ENCODE data around the gene SLC66A2. TPM values are rescaled to one million over a fixed set of nuclear protein-coding genes. Genes with fewer than 3 reads are reported as not detected.

SLC66A2 gene
- total RNA-seq, 1 donor from 2014 or later, result 48.1 TPM

DNA sequence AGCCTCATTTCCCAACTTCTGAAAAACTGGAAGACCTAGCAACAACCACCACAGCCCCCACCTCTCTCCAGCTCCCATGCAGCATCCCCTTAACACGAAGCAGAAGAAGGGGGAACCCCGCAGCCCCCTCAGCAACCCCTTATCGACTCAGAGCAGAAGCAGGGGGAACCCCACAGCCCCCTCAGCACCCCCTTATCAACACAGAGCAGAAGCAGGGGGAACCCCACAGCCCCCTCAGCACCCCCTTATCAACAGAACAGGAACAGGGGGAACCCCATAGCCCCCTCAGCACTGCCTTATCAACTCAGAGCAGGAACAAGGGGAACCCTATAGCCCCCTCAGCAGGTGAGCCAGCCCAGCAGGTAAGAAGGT lies 6.7 kb downstream of the SLC66A2 start:
- no peaks in the 10 kb centered on the region for H3K9me3 Mint-ChIP-seq
- H3K27me3 Mint-ChIP-seq (ENCODE audit: low read depth), result no peaks in the 10 kb centered on the region
- peak overlapping the region; percentile 63 for H3K27ac Mint-ChIP-seq
- peaks cover 27% of the 10 kb centered on the region for H3K4me1 Mint-ChIP-seq (ENCODE audit: low read depth)
- H3K4me3 Mint-ChIP-seq (ENCODE audit: low read depth), result peak overlapping the region; percentile 5
- intact Hi-C loops (cut with micrococcal nuclease), result loop anchor here (1.0 kb wide), 1 partner anchor 39 kb away; no protein-coding TSS in a partner anchor
- no peak for DNase-seq (ENCODE audit: low spot score)
- H3K36me3 Mint-ChIP-seq (ENCODE audit: low read depth), result peaks cover 48% of the 10 kb centered on the region

DNA sequence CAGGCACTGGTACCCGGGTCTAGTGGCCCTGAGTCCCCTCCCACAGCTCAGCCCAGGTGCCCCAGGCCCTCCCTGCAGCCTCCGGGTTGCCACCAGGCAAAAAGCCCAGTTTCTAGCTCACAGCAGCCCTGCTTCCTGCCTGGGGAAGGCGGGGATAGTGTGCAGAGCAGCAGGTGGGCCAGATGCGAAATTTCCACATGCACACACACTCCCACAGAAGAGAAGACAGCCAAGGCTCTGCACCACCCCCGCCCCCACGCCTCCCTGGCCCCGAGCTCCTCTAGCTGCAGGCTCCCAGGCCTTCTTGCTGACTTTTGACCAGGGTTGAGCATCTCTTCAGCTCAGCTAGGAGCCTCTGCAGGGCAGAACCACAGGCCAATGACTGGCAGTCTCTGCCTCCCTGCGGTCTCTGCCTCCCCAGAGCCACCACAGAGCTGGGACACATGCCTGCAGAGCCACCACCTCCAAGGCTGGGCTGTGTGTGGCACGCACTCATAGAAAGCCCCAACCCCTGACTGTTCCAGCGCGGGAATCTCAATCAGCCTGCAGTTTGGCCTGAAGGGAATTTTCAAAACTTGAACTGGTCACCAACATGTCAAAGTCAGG lies 7.2 kb downstream of the SLC66A2 start:
- no peak for DNase-seq (ENCODE audit: low spot score)
- intact Hi-C loops (cut with micrococcal nuclease), result loop anchor here (1.0 kb wide), 1 partner anchor 39 kb away; no protein-coding TSS in a partner anchor
- Mint-ChIP-seq H3K4me3 (ENCODE audit: low read depth) (peak overlapping the region; percentile 5), H3K27me3 (ENCODE audit: low read depth) (no peaks in the 10 kb centered on the region), H3K36me3 (ENCODE audit: low read depth) (peaks cover 48% of the 10 kb centered on the region), H3K27ac (peak overlapping the region; percentile 63), H3K9me3 (no peaks in the 10 kb centered on the region), H3K4me1 (ENCODE audit: low read depth) (peaks cover 24% of the 10 kb centered on the region)

DNA sequence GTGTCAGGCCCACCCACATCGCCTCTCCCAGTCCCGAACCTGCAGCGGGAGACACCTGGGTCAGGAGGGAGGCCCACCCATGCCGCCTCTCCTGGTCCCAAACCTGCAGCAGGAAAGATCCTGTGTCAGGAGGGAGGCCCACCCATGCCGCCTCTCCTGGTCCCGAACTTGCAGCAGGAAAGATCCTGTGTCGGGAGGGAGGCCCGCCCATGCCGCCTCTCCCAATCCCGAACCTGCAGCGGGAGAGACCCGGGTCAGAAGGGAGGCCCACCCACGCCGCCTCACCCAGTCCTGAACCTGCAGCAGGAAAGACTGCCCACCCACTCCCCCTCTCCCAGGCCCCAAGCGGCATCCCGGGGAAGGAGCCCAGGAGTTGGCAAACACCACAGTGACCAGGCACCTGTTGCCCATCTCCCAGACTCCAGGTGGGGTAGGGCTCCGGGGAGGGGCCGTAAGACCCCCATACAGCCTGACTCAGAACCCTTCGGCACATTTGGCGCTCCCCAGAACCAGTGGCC lies 7.8 kb downstream of the SLC66A2 start:
- H3K36me3 Mint-ChIP-seq (ENCODE audit: low read depth), result peaks cover 47% of the 10 kb centered on the region
- no peak for DNase-seq (ENCODE audit: low spot score)
- peaks cover 23% of the 10 kb centered on the region for H3K4me1 Mint-ChIP-seq (ENCODE audit: low read depth)
- intact Hi-C loops (cut with micrococcal nuclease), result loop anchor here (1.0 kb wide), 1 partner anchor 38 kb away; no protein-coding TSS in a partner anchor
- no peak overlapping the region for H3K4me3 Mint-ChIP-seq (ENCODE audit: low read depth)
- H3K27ac Mint-ChIP-seq, result no peak overlapping the region
- no peaks in the 10 kb centered on the region for H3K9me3 Mint-ChIP-seq
- H3K27me3 Mint-ChIP-seq (ENCODE audit: low read depth), result no peaks in the 10 kb centered on the region

- H3K4me1 Mint-ChIP-seq (ENCODE audit: low read depth), result peaks cover 21% of the 10 kb centered on the region
- intact Hi-C loops (cut with micrococcal nuclease), result no loop called here
- no peak overlapping the region for H3K27ac Mint-ChIP-seq
- H3K4me3 Mint-ChIP-seq (ENCODE audit: low read depth), result no peak overlapping the region
- no peak for DNase-seq (ENCODE audit: low spot score)
- peaks cover 45% of the 10 kb centered on the region for H3K36me3 Mint-ChIP-seq (ENCODE audit: low read depth)
- H3K27me3 Mint-ChIP-seq (ENCODE audit: low read depth), result no peaks in the 10 kb centered on the region
- no peaks in the 10 kb centered on the region for H3K9me3 Mint-ChIP-seq
Measured at GRCh38 chr18:79942786-79943607, 8.5 kb downstream of the SLC66A2 start.

DNA sequence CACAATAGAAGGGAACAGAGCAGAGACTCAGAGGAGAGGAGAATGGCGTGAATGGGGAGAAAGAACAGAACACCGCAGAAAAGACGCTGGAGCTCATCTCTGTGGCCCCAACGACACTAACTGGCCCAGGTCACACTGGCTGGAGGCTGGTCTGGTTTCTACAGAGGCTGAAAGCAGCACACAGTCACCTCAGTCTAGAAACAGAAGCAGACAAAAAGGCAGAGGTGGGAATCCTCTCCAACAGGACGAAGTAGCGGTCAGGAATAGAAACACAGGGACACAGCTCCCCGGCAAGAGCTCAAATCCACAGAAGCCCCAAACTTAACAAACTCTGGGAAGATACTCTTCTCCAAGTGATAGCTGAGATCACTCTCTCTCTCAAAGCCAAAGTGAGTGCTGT lies 9.2 kb downstream of the SLC66A2 start:
- peaks cover 6% of the 10 kb centered on the region for H3K9me3 Mint-ChIP-seq
- intact Hi-C loops (cut with micrococcal nuclease), result no loop called here

GRCh38 chr18:79941473-79942119 lies 9.9 kb downstream of the SLC66A2 start:
- Mint-ChIP-seq H3K4me1 (ENCODE audit: low read depth) (peaks cover 19% of the 10 kb centered on the region), H3K36me3 (ENCODE audit: low read depth) (peaks cover 56% of the 10 kb centered on the region), H3K27ac (no peak overlapping the region), H3K27me3 (ENCODE audit: low read depth) (no peaks in the 10 kb centered on the region), H3K4me3 (ENCODE audit: low read depth) (no peak overlapping the region), H3K9me3 (peaks cover 8% of the 10 kb centered on the region)
- intact Hi-C loops (cut with micrococcal nuclease), result no loop called here
- DNase-seq (ENCODE audit: low spot score), result no peak

More for the DNA sequence above, 9.2 kb downstream of the SLC66A2 start:
- peaks cover 19% of the 10 kb centered on the region for H3K4me1 Mint-ChIP-seq (ENCODE audit: low read depth)
- H3K27me3 Mint-ChIP-seq (ENCODE audit: low read depth), result no peaks in the 10 kb centered on the region
- no peak for DNase-seq (ENCODE audit: low spot score)
- H3K27ac Mint-ChIP-seq, result no peak overlapping the region
- H3K36me3 Mint-ChIP-seq (ENCODE audit: low read depth), result peaks cover 50% of the 10 kb centered on the region
- no peak overlapping the region for H3K4me3 Mint-ChIP-seq (ENCODE audit: low read depth)

DNA sequence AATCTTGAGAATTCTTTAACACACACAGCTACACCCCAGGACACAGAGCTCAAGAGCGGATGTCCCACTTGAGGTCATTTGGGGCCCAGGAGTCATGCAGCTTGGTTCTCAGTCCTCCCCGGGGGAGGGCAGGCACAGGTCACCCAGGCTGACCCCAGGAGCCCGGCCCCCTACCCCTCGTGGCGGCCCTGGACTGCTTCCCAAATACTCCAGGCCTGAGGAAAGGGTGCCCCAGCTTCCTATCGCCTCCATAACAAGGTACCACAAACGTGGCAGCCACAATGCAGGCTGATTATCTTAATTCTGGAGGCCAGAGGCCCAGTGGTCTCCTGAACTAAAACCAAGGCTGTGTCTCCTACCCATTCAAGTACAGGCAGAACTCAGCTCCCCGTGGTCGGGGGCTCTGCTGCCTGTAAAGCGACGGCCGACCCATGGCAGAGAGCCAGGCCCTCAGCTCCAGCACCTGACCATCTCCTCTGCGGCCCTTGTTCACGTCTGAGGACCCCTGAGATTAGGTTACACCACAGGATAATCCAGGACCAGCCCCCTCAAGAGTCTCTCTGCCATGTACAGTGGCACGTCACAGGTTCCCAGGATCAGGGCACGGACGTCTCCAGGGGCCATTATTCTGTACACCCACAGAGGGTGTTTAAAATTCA lies 10.5 kb downstream of the SLC66A2 start:
- Mint-ChIP-seq H3K4me3 (ENCODE audit: low read depth) (no peak overlapping the region), H3K27ac (no peak overlapping the region), H3K4me1 (ENCODE audit: low read depth) (peaks cover 15% of the 10 kb centered on the region), H3K27me3 (ENCODE audit: low read depth) (no peaks in the 10 kb centered on the region), H3K9me3 (peaks cover 13% of the 10 kb centered on the region), H3K36me3 (ENCODE audit: low read depth) (peaks cover 58% of the 10 kb centered on the region)
- DNase-seq (ENCODE audit: low spot score), result no peak
- intact Hi-C loops (cut with micrococcal nuclease), result no loop called here

DNA sequence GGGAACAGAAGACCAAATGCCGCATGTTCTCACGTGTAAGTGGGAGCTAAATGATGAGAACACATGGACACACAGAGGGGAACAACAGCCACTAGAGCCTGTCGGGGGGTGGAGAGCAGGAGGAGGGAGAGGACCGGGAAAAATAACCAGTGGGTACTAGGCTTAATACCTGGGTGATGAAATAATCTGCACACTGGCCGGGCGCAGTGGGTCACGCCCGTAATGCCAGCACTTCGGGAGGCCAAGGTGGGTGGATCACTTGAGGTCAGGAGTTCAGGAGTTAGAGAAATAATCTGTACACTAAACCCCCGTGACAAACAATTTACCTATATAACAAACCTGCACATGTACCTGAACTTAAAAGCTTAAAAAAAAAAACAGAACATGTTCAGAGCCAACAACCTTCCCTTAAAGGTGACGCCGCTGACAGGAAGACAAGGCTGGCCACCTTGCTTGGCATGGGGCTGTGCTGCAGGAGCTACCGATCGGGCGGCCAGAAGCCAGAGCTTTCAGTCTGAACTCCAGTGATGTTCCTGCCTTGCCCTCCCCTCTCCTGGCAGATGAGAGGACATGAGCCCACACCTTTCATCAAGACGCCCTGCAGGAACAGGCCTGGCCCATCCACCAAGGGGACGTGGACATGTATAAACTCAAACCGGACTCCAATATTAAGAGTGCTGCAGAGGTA lies 11.2 kb downstream of the SLC66A2 start:
- no peaks in the 10 kb centered on the region for H3K27me3 Mint-ChIP-seq (ENCODE audit: low read depth)
- intact Hi-C loops (cut with micrococcal nuclease), result no loop called here
- no peak for DNase-seq (ENCODE audit: low spot score)
- no peak overlapping the region for H3K27ac Mint-ChIP-seq
- no peak overlapping the region for H3K4me3 Mint-ChIP-seq (ENCODE audit: low read depth)
- peaks cover 12% of the 10 kb centered on the region for H3K4me1 Mint-ChIP-seq (ENCODE audit: low read depth)
- H3K36me3 Mint-ChIP-seq (ENCODE audit: low read depth), result peaks cover 63% of the 10 kb centered on the region
- H3K9me3 Mint-ChIP-seq, result peaks cover 20% of the 10 kb centered on the region

GRCh38 chr18:79939096-79939495 lies 12.4 kb downstream of the SLC66A2 start:
- intact Hi-C loops (cut with micrococcal nuclease), result no loop called here
- Mint-ChIP-seq H3K4me1 (ENCODE audit: low read depth) (peaks cover 1% of the 10 kb centered on the region), H3K27me3 (ENCODE audit: low read depth) (no peaks in the 10 kb centered on the region), H3K9me3 (peaks cover 31% of the 10 kb centered on the region), H3K4me3 (ENCODE audit: low read depth) (no peak overlapping the region), H3K36me3 (ENCODE audit: low read depth) (peaks cover 75% of the 10 kb centered on the region), H3K27ac (no peak overlapping the region)
- DNase-seq (ENCODE audit: low spot score), result no peak

DNA sequence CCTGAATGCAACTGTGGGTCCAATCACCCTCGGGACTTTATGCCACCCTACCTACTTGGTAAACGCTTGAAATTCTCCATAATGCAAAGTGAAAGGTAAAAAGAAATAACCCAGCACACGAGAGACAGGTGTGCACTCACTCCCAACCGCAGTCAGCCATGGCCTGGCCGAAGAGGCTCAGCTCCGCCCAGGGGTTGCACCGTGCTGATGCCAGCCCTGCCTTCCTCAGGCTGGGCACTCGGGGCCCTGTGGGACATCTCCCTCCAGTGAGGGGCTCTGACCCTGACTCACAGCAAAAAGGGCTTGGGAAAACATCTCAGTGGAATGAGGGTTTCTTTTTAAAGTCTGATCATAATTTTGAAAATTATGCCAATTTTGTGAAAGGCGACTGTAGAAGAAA lies 13.3 kb downstream of the SLC66A2 start:
- Mint-ChIP-seq H3K36me3 (ENCODE audit: low read depth) (peaks cover 84% of the 10 kb centered on the region), H3K27me3 (ENCODE audit: low read depth) (no peaks in the 10 kb centered on the region), H3K4me1 (ENCODE audit: low read depth) (no peaks in the 10 kb centered on the region), H3K27ac (no peak overlapping the region), H3K9me3 (peaks cover 40% of the 10 kb centered on the region), H3K4me3 (ENCODE audit: low read depth) (no peak overlapping the region)
- no peak for DNase-seq (ENCODE audit: low spot score)
- intact Hi-C loops (cut with micrococcal nuclease), result no loop called here

- peaks cover 86% of the 10 kb centered on the region for H3K36me3 Mint-ChIP-seq (ENCODE audit: low read depth)
- intact Hi-C loops (cut with micrococcal nuclease), result no loop called here
- H3K4me1 Mint-ChIP-seq (ENCODE audit: low read depth), result no peaks in the 10 kb centered on the region
- H3K27me3 Mint-ChIP-seq (ENCODE audit: low read depth), result no peaks in the 10 kb centered on the region
- no peak for DNase-seq (ENCODE audit: low spot score)
- peaks cover 49% of the 10 kb centered on the region for H3K9me3 Mint-ChIP-seq
- no peak overlapping the region for H3K4me3 Mint-ChIP-seq (ENCODE audit: low read depth)
- no peak overlapping the region for H3K27ac Mint-ChIP-seq
Measured at GRCh38 chr18:79937103-79937860, 14.2 kb downstream of the SLC66A2 start.
